Endodermal cell (in vitro differentiated cells): ENCODE results near the gene EIF3J. TPM values are rescaled to one million over a fixed set of nuclear protein-coding genes. Genes with fewer than 3 reads are reported as not detected.
"Not testable (repeated sequence)": the region's sequence is repeated elsewhere in the genome, so short reads cannot be mapped to it uniquely, and the experiment has no call there.

Experiments used
- DNase-seq: peaks from one replicate; pipeline ENCODE4 v3.0.0-alpha.2; 2017
- H3K27ac ChIP-seq: 2 replicates; pipeline ENCODE4 v1.5.1; 2013; ENCODE audit warnings: mild to moderate bottlenecking, low read depth, low read length, moderate library complexity
- H3K27me3 ChIP-seq: 2 replicates; pipeline ENCODE4 v1.6.1; 2013; ENCODE audit warnings: mild to moderate bottlenecking, low read length, moderate library complexity; ENCODE audit not compliant: insufficient read depth, control insufficient read depth, poor library complexity, severe bottlenecking
- H3K36me3 ChIP-seq: 2 replicates; pipeline ENCODE4 v1.7.0; 2013; ENCODE audit warnings: mild to moderate bottlenecking, low read length, moderate library complexity; ENCODE audit not compliant: control insufficient read depth, insufficient read depth
- H3K4me1 ChIP-seq: one replicate; pipeline ENCODE4 v1.7.0; 2013; ENCODE audit warnings: low read length; ENCODE audit not compliant: control insufficient read depth, insufficient read depth
- H3K4me3 ChIP-seq: 2 replicates; pipeline ENCODE4 v1.5.1; 2013; ENCODE audit warnings: mild to moderate bottlenecking, low read length, moderate library complexity
- H3K9ac ChIP-seq: 2 replicates; pipeline ENCODE4 v1.6.1; 2013; ENCODE audit warnings: mild to moderate bottlenecking, low read length, moderate library complexity; ENCODE audit not compliant: poor library complexity, severe bottlenecking; ENCODE audit errors: extremely low read depth
- H3K9me3 ChIP-seq: 2 replicates; pipeline ENCODE4 v1.6.1; 2013; ENCODE audit warnings: mild to moderate bottlenecking, low read length, moderate library complexity; ENCODE audit not compliant: control insufficient read depth
- H3K27ac Mint-ChIP-seq: 2 replicates; pipeline ENCODE4 v1.8.0; 2020; ENCODE audit warnings: mixed read lengths
- H3K27me3 Mint-ChIP-seq: 2 replicates; pipeline ENCODE4 v1.8.0; 2021; ENCODE audit warnings: mild to moderate bottlenecking, mixed read lengths; ENCODE audit not compliant: insufficient read depth
- H3K36me3 Mint-ChIP-seq: 2 replicates; pipeline ENCODE4 v1.8.0; 2020; ENCODE audit warnings: low read depth, mixed read lengths
- H3K4me1 Mint-ChIP-seq: 2 replicates; pipeline ENCODE4 v1.8.0; 2020; ENCODE audit warnings: mixed read lengths
- H3K4me3 Mint-ChIP-seq: 2 replicates; pipeline ENCODE4 v1.8.0; 2020; ENCODE audit warnings: mild to moderate bottlenecking, moderate library complexity, mixed read lengths
- H3K9me3 Mint-ChIP-seq: 2 replicates; pipeline ENCODE4 v1.8.0; 2020; ENCODE audit warnings: mild to moderate bottlenecking, mixed read lengths
- WGBS, 2 experiments: methylation state at CpG; one replicate each; pipeline versions ENCODE4 v1.1.5 to v1.1.7; 2013; ENCODE audit warnings: missing lambda C conversion rate in 2 of 2, mixed read lengths in 1 of 2; ENCODE audit not compliant: insufficient coverage in 1 of 2, insufficient read length in 1 of 2; 5-methylcytosine and 5-hydroxymethylcytosine counted together
- total RNA-seq, 2 donors: library from RNA; stranded (reverse); fragmentation: NEBNext Ultra II Directional in 1 of 2; extraction: Animal tissue kit (Norgen Biotek cat#: 25700) in 1 of 2; gene quantifications; 2 replicates in 1 of 2; 3 replicates in 1 of 2; pipeline ENCODE4 v1.2.1, GENCODE V29; 2021
- TF ChIP-seq, protein P1 (sequence below): fragments of 200-600 bp; sonication (generic); conservative IDR thresholded peaks from 2 replicates; pipeline ENCODE4 v1.5.0; 2021; ENCODE audit warnings: antibody characterized with exemption, mild to moderate bottlenecking

EIF3J gene
- total RNA-seq, 2 donors from 2014 or later = 71.4 to 76.5 TPM

GRCh38 chr15:44550256-44550655, 13.3 kb downstream of the EIF3J start:
- Histone ChIP-seq H3K9me3 (peaks cover 6% of the 10 kb centered on the region), H3K36me3 (peaks cover 62% of the 10 kb centered on the region), H3K27ac (no peak overlapping the region), H3K27me3 (no peaks in the 10 kb centered on the region), H3K4me1 (no peaks in the 10 kb centered on the region), H3K4me3 (no peak overlapping the region), H3K9ac (no peak overlapping the region)
- TF ChIP-seq, protein P1, sequence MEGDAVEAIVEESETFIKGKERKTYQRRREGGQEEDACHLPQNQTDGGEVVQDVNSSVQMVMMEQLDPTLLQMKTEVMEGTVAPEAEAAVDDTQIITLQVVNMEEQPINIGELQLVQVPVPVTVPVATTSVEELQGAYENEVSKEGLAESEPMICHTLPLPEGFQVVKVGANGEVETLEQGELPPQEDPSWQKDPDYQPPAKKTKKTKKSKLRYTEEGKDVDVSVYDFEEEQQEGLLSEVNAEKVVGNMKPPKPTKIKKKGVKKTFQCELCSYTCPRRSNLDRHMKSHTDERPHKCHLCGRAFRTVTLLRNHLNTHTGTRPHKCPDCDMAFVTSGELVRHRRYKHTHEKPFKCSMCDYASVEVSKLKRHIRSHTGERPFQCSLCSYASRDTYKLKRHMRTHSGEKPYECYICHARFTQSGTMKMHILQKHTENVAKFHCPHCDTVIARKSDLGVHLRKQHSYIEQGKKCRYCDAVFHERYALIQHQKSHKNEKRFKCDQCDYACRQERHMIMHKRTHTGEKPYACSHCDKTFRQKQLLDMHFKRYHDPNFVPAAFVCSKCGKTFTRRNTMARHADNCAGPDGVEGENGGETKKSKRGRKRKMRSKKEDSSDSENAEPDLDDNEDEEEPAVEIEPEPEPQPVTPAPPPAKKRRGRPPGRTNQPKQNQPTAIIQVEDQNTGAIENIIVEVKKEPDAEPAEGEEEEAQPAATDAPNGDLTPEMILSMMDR = peak; percentile 62
- no peaks in the 10 kb centered on the region for H3K27me3 Mint-ChIP-seq
- H3K27ac Mint-ChIP-seq = no peak overlapping the region
- WGBS, 2 experiments = 88 to 100% methylated on average over 1 to 3 of the region's 3 CpGs
- H3K4me1 Mint-ChIP-seq = peaks cover 4% of the 10 kb centered on the region
- no peak overlapping the region for H3K4me3 Mint-ChIP-seq
- H3K9me3 Mint-ChIP-seq = no peaks in the 10 kb centered on the region
- DNase-seq = no peak
- peaks cover 50% of the 10 kb centered on the region for H3K36me3 Mint-ChIP-seq

DNA sequence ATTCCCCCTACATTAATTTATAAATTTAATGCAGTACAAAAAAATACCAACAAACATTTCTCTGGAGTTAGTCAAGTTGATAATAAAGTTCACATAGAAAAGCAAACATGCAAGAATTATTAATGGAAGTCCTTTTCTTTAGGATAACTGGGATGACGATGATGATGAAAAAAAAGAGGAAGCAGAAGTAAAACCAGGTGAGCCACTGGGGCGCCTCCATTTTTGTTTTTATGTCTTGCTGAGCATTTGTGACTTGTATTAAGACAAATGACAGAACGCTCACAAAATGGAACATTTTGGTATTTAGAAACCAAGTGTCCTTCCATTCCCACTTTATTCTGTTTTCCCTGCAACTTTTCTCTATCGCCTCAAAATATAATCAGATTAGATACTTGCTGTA, 13.8 kb downstream of the EIF3J start:
- H3K9ac ChIP-seq = no peak overlapping the region
- no peak overlapping the region for H3K4me3 ChIP-seq
- Mint-ChIP-seq H3K27me3 (no peaks in the 10 kb centered on the region), H3K27ac (no peak overlapping the region), H3K36me3 (peaks cover 55% of the 10 kb centered on the region), H3K4me3 (no peak overlapping the region), H3K4me1 (peaks cover 4% of the 10 kb centered on the region), H3K9me3 (no peaks in the 10 kb centered on the region)
- TF ChIP-seq, protein P1 = no peak
- 96 to 100% methylated on average over 1 to 4 of the region's 4 CpGs for WGBS, 2 experiments
- H3K9me3 ChIP-seq = peaks cover 6% of the 10 kb centered on the region
- DNase-seq = no peak
- no peaks in the 10 kb centered on the region for H3K27me3 ChIP-seq
- H3K4me1 ChIP-seq = no peaks in the 10 kb centered on the region
- H3K36me3 ChIP-seq = peaks cover 67% of the 10 kb centered on the region
- H3K27ac ChIP-seq = no peak overlapping the region

- no peaks in the 10 kb centered on the region for H3K9me3 Mint-ChIP-seq
- WGBS, 2 experiments = 92 to 93% methylated on average over 3 to 4 of the region's 4 CpGs
- H3K36me3 ChIP-seq = peaks cover 80% of the 10 kb centered on the region
- H3K27me3 ChIP-seq = no peaks in the 10 kb centered on the region
- no peaks in the 10 kb centered on the region for H3K9me3 ChIP-seq
- H3K4me1 ChIP-seq = no peaks in the 10 kb centered on the region
- no peak overlapping the region for H3K9ac ChIP-seq
- no peaks in the 10 kb centered on the region for H3K27me3 Mint-ChIP-seq
- H3K27ac Mint-ChIP-seq = no peak overlapping the region
- peaks cover 75% of the 10 kb centered on the region for H3K36me3 Mint-ChIP-seq
- no peak overlapping the region for H3K4me3 ChIP-seq
- peaks cover 9% of the 10 kb centered on the region for H3K4me1 Mint-ChIP-seq
- TF ChIP-seq, protein P1 = no peak
- H3K27ac ChIP-seq = no peak overlapping the region
- DNase-seq = no peak
- no peak overlapping the region for H3K4me3 Mint-ChIP-seq
Measured at GRCh38 chr15:44554934-44555723, 18.2 kb downstream of the EIF3J start.

- H3K27me3 ChIP-seq, H3K4me3 Mint-ChIP-seq, H3K9ac ChIP-seq, H3K4me3 ChIP-seq, H3K27me3 Mint-ChIP-seq, H3K27ac Mint-ChIP-seq, DNase-seq, H3K4me1 Mint-ChIP-seq, H3K27ac ChIP-seq, H3K4me1 ChIP-seq: not testable (repeated sequence)
- Histone ChIP-seq H3K9me3 (peaks cover 35% of the 10 kb centered on the region), H3K36me3 (peaks cover 89% of the 10 kb centered on the region)
- Mint-ChIP-seq H3K9me3 (peaks cover 26% of the 10 kb centered on the region), H3K36me3 (peaks cover 87% of the 10 kb centered on the region)
Measured at GRCh38 chr15:44560926-44561325, 24.0 kb downstream of the EIF3J start.
